ENCODE data around the gene PPIA.
"Not testable (repeated sequence)": the region's sequence is repeated elsewhere in the genome, so short reads cannot be mapped to it uniquely, and the experiment has no call there.

Gene PPIA

GRCh38 chr7:44803828-44804519, 7.5 kb downstream of the PPIA start:
- intact Hi-C loops (cut with DNase I); DNase-seq: not testable (repeated sequence)

- no peak for DNase-seq
- intact Hi-C loops (cut with DNase I), result no loop called here
Observed at GRCh38 chr7:44805950-44806349, 9.5 kb downstream of the PPIA start.

GRCh38 chr7:44808914-44809393, 12.5 kb downstream of the PPIA start:
- intact Hi-C loops (cut with DNase I), result no loop called here

GRCh38 chr7:44811093-44811492, 14.6 kb downstream of the PPIA start:
- intact Hi-C loops (cut with DNase I), result no loop called here
- peak in 12 of 42 donors; percentile 8 to 64 (median 30) for DNase-seq

More at GRCh38 chr7:44808914-44809393, 12.5 kb downstream of the PPIA start:
- no peak for DNase-seq

GRCh38 chr7:44811571-44811970, 15.1 kb downstream of the PPIA start:
- intact Hi-C loops (cut with DNase I), result no loop called here
- no peak for DNase-seq

GRCh38 chr7:44814919-44815318, 18.4 kb downstream of the PPIA start:
- DNase-seq, result no peak
- intact Hi-C loops (cut with DNase I), result no loop called here

GRCh38 chr7:44819292-44819691, 22.8 kb downstream of the PPIA start:
- DNase-seq, result no peak
- intact Hi-C loops (cut with DNase I), result no loop called here

- DNase-seq, result no peak
- intact Hi-C loops (cut with DNase I), result no loop called here
Observed at GRCh38 chr7:44823255-44823781, 26.8 kb downstream of the PPIA start.

- intact Hi-C loops (cut with DNase I), result no loop called here
Observed at GRCh38 chr7:44824894-44825526, 28.5 kb downstream of the PPIA start.

GRCh38 chr7:44827567-44827966, 31.1 kb downstream of the PPIA start:
- intact Hi-C loops (cut with DNase I), result no loop called here
- DNase-seq, result no peak

More at GRCh38 chr7:44824894-44825526, 28.5 kb downstream of the PPIA start:
- DNase-seq, result no peak

- intact Hi-C loops (cut with DNase I), result no loop called here
- DNase-seq, result no peak
Observed at GRCh38 chr7:44838751-44839150, 42.3 kb downstream of the PPIA start.

GRCh38 chr7:44842675-44843074, 46.2 kb downstream of the PPIA start:
- DNase-seq, result not testable (repeated sequence)
- intact Hi-C loops (cut with DNase I), result loop anchor here (10.0 kb wide), 1 partner anchor 88 kb away; no protein-coding TSS in a partner anchor

GRCh38 chr7:44843440-44843839, 47.0 kb downstream of the PPIA start:
- intact Hi-C loops (cut with DNase I), result loop anchor here (10.0 kb wide), 1 partner anchor 89 kb away; no protein-coding TSS in a partner anchor
- DNase-seq, result not testable (repeated sequence)

- intact Hi-C loops (cut with DNase I), result loop anchor here (5.0 to 10.0 kb wide), 3 partner anchors 37 to 263 kb away; partner anchors contain the start of gene TMED4
- no peak for DNase-seq
Observed at GRCh38 chr7:44845451-44845850, 49.0 kb downstream of the PPIA start.

GRCh38 chr7:44846390-44846789, 49.9 kb downstream of the PPIA start:
- intact Hi-C loops (cut with DNase I), result loop anchor here (5.0 to 10.0 kb wide), 3 partner anchors 36 to 264 kb away; partner anchors contain the start of gene TMED4
- DNase-seq, result not testable (repeated sequence)

GRCh38 chr7:44846816-44847508, 50.5 kb downstream of the PPIA start:
- intact Hi-C loops (cut with DNase I), result loop anchor here (5.0 to 10.0 kb wide), 3 partner anchors 35 to 265 kb away; partner anchors contain the start of gene TMED4

GRCh38 chr7:44847509-44847919, 51.0 kb downstream of the PPIA start:
- peak; percentile 59 to 93 (median 86) for DNase-seq
- intact Hi-C loops (cut with DNase I), result loop anchor here (5.0 to 10.0 kb wide), 3 partner anchors 35 to 265 kb away; partner anchors contain the start of gene TMED4

More at GRCh38 chr7:44846816-44847508, 50.5 kb downstream of the PPIA start:
- no peak for DNase-seq

- intact Hi-C loops (cut with DNase I), result loop anchor here (2.0 to 10.0 kb wide), 4 partner anchors 34 to 266 kb away; partner anchors contain the start of genes PPIA and TMED4
- DNase-seq, result peak; percentile 98 to 100 (median 99)
Observed at GRCh38 chr7:44847920-44848634, 51.6 kb downstream of the PPIA start, which contains the start of gene H2AZ2. Gene H2AZ2 (minus strand): TSS chr7:44848087. CDS start chr7:44847971, 116 bp downstream.
